ENCODE data around the gene GLB1L3.

- TF ChIP-seq, protein P1, sequence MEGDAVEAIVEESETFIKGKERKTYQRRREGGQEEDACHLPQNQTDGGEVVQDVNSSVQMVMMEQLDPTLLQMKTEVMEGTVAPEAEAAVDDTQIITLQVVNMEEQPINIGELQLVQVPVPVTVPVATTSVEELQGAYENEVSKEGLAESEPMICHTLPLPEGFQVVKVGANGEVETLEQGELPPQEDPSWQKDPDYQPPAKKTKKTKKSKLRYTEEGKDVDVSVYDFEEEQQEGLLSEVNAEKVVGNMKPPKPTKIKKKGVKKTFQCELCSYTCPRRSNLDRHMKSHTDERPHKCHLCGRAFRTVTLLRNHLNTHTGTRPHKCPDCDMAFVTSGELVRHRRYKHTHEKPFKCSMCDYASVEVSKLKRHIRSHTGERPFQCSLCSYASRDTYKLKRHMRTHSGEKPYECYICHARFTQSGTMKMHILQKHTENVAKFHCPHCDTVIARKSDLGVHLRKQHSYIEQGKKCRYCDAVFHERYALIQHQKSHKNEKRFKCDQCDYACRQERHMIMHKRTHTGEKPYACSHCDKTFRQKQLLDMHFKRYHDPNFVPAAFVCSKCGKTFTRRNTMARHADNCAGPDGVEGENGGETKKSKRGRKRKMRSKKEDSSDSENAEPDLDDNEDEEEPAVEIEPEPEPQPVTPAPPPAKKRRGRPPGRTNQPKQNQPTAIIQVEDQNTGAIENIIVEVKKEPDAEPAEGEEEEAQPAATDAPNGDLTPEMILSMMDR (IDR thresholded peaks at IDR 0.05), result no peak
- no peak for TF ChIP-seq EZH2 (IDR thresholded peaks at IDR 0.05)
- TF ChIP-seq EZH2phosphoT487 (IDR thresholded peaks at IDR 0.05), result no peak
Observed at GRCh38 chr11:134245434-134245833, 30.7 kb upstream of the GLB1L3 start.

All from neural progenitor cell (in vitro differentiated cells).